Sigmoid colon (tissue), 4 donors: Measurements from ENCODE around the gene FIBCD1.
"Not testable (repeated sequence)": the region's sequence is repeated elsewhere in the genome, so short reads cannot be mapped to it uniquely, and the experiment has no call there.

ENCODE experiments used
- CTCF ChIP-seq, 4 experiments: fragments of 450-650 bp in 3 of 4; fragments of 200-600 bp in 1 of 4; IDR thresholded peaks; one replicate each; pipeline ENCODE4 v1.5.1; 2016 to 2019; ENCODE audit warnings: antibody characterized with exemption in 4 of 4, mild to moderate bottlenecking in 3 of 4, moderate library complexity in 2 of 4
- EP300 ChIP-seq, 4 donors: sonication (generic); formaldehyde crosslinking; IDR thresholded peaks; one replicate each; pipeline ENCODE4 v1.6.1; 2017; ENCODE audit warnings: antibody characterized with exemption in 4 of 4
- POLR2A ChIP-seq, 2 donors: fragments of 450-650 bp; IDR thresholded peaks; one replicate each; pipeline ENCODE4 v1.6.1; 2016; ENCODE audit warnings: antibody characterized with exemption in 2 of 2, mild to moderate bottlenecking in 2 of 2, moderate library complexity in 2 of 2
- POLR2AphosphoS5 ChIP-seq, 4 donors: sonication (generic); formaldehyde crosslinking; IDR thresholded peaks; one replicate each; pipeline ENCODE4 v1.6.1; 2017; ENCODE audit warnings: antibody characterized with exemption in 4 of 4

GRCh38 chr9:130958564-130958963, 19.5 kb upstream of the FIBCD1 start:
- TF ChIP-seq CTCF, POLR2AphosphoS5, POLR2A, EP300 (IDR thresholded peaks at IDR 0.05): not testable (repeated sequence)
